ENCODE measurements around the gene C7. TPM values are rescaled to one million over a fixed set of nuclear protein-coding genes. Genes with fewer than 3 reads are reported as not detected.

C7 gene
- total and polyA plus RNA-seq, 2 of the 8 experiments (the other 6 are each of a cell fraction or from before 2014, with no cell fraction given), result 0.08 TPM; not detected in 1

DNA sequence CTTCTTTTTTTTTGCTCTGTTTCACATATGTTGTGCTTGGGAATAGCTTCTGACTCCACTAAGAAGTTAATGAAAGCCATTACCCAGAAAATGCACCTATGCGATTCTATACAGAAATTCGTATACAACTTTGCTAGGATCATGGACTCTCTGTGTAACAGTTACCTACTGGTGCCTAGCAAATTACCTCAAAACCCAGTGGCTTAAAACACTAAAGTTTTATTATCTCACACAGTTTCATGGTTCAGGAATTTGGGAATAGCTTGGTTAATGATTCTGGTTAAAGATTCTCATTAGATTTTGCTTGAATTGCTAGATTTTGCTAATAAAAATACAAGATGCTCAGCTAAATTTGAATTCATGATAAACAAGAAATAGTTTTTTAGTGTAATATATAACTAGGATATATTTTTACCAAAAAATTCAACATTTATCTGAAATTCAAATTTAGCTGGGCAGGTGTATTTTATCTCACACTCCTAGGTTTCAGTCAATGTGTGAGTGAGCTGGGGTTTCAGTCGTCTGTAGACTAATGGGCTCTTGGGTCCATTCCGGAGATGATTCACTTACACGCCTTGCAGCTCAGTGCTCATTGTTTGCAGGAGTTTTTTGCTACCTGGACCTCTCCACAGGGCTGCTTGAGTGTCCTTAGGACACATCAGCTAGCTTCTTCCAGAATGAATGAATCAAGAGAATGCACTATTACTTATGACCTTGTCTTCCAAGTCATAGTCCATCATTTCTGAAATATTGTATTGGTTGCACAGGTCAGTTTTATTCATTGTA is 86.7 kb downstream of the C7 start:
- POLR2A ChIA-PET (ENCODE audit: partially characterized antibody), result no interaction called here
- no peak overlapping the region for H2AK5ac ChIP-seq (ENCODE audit: low read depth, low read length)
- H2AFZ ChIP-seq (ENCODE audit: low read length), result no peak overlapping the region
- no peaks in the 10 kb centered on the region for H3K27me3 ChIP-seq (replicated peaks in 1 of 4; ENCODE audit: control insufficient read depth in 3 of 4, extremely low read depth in 1 of 4, insufficient read depth in 3 of 4, low read length in 3 of 4)
- no peak overlapping the region for H4K91ac ChIP-seq (replicated peaks; ENCODE audit: insufficient read length, low read length)
- H3K9ac ChIP-seq (replicated peaks in 1 of 4; ENCODE audit: extremely low read depth in 1 of 4, low read depth in 3 of 4, low read length in 3 of 4), result no peak overlapping the region
- no peak overlapping the region for H2BK20ac ChIP-seq (ENCODE audit: low read length)
- H3K4me1 ChIP-seq (replicated peaks in 1 of 4; ENCODE audit: control insufficient read depth in 3 of 4, insufficient read depth in 4 of 4, low read length in 3 of 4), result no peaks in the 10 kb centered on the region
- H4K5ac ChIP-seq (ENCODE audit: insufficient read length, low read depth, low read length), result no peak overlapping the region
- FAIRE-seq (no peak), DNase-seq (ENCODE audit: low read depth in 1 of 2, low spot score in 2 of 2) (no peak)
- TF ChIP-seq BCL11A (IDR thresholded peaks at IDR 0.05; ENCODE audit: low read depth in 2 of 2, low read length in 2 of 2) (no peak), PHF8 (conservative IDR thresholded peaks at IDR 0.05; ENCODE audit: low read depth, low read length) (no peak), RAD21 (IDR thresholded peaks at IDR 0.05 in 1 of 2, conservative IDR thresholded peaks at IDR 0.05 in 1 of 2; ENCODE audit: low read depth in 2 of 2, low read length in 2 of 2) (no peak), TCF12 (IDR thresholded peaks at IDR 0.05; ENCODE audit: low read depth, low read length) (no peak), RNF2 (IDR thresholded peaks at IDR 0.05; ENCODE audit: borderline replicate concordance, low read depth, low read length, missing control alignments, poor library complexity, severe bottlenecking) (no peak), HDAC6 (IDR thresholded peaks at IDR 0.05; ENCODE audit: low read depth, low read length) (no peak), SRF (IDR thresholded peaks at IDR 0.05; ENCODE audit: low read depth, low read length) (no peak), POU5F1 (IDR thresholded peaks at IDR 0.05; ENCODE audit: low read depth, low read length) (no peak), CREB1 (IDR thresholded peaks at IDR 0.05) (no peak)
- no peaks in the 10 kb centered on the region for H3K79me2 ChIP-seq (ENCODE audit: control insufficient read depth in 1 of 2, insufficient read depth in 2 of 2, low read length in 2 of 2)
- 88% methylated on average over 5 of the region's 5 CpGs; no CpG with 5 or more reads in 1 of the 2 experiments for WGBS, 2 experiments (ENCODE audit: extremely low coverage in 1 of 2, insufficient coverage in 1 of 2, insufficient read length in 1 of 2, insufficient replicate concordance in 2 of 2, low coverage in 1 of 2, low lambda C conversion rate in 2 of 2, missing lambda C conversion rate in 1 of 2)
- no peak overlapping the region for H2BK15ac ChIP-seq (ENCODE audit: low read length)
- CTCF ChIA-PET (ENCODE audit: partially characterized antibody), result interaction anchor here (1.1 to 1.2 kb wide), 2 partner anchors 13 to 20 kb away, joined by 3 to 4 read pairs; no protein-coding TSS in a partner anchor
- no peaks in the 10 kb centered on the region for H3K9me3 ChIP-seq (ENCODE audit: insufficient read depth in 2 of 2, low read depth in 1 of 2, low read length in 1 of 2)
- H3K18ac ChIP-seq (ENCODE audit: extremely low read depth, low read length), result no peak overlapping the region
- no peak overlapping the region for H3K23ac ChIP-seq (ENCODE audit: insufficient read length)
- no peak overlapping the region for H3K56ac ChIP-seq (replicated peaks; ENCODE audit: insufficient read length, low read depth, low read length)
- no peak overlapping the region for H3K4me2 ChIP-seq (ENCODE audit: insufficient read depth in 1 of 2, low read depth in 2 of 2, low read length in 2 of 2)
- H3K23me2 ChIP-seq (ENCODE audit: low read depth, low read length), result no peaks in the 10 kb centered on the region
- H4K8ac ChIP-seq (ENCODE audit: extremely low read depth, insufficient read depth, low read length), result no peak overlapping the region
- H3K4ac ChIP-seq (replicated peaks; ENCODE audit: insufficient read length, low read depth, low read length), result no peak overlapping the region
- H3K14ac ChIP-seq (ENCODE audit: insufficient read length), result no peak overlapping the region
- H2BK5ac ChIP-seq (ENCODE audit: low read depth, low read length), result no peak overlapping the region
- no peaks in the 10 kb centered on the region for H3K79me1 ChIP-seq (ENCODE audit: low read depth, low read length)
- no peak overlapping the region for H3K27ac ChIP-seq (ENCODE audit: low read depth, low read length)
- H2BK120ac ChIP-seq (replicated peaks; ENCODE audit: low read depth, low read length), result no peak overlapping the region
- H3K36me3 ChIP-seq (ENCODE audit: control insufficient read depth in 2 of 4, insufficient read depth in 4 of 4, low read length in 3 of 4), result no peaks in the 10 kb centered on the region
- H3K4me3 ChIP-seq (ENCODE audit: extremely low read depth in 1 of 4, insufficient read depth in 2 of 4, low read depth in 3 of 4, low read length in 4 of 4), result no peak overlapping the region
- no peak overlapping the region for H2BK12ac ChIP-seq (ENCODE audit: low read depth, low read length)
- no peaks in the 10 kb centered on the region for H4K20me1 ChIP-seq (replicated peaks in 1 of 2; ENCODE audit: control insufficient read depth in 1 of 2, insufficient read depth in 2 of 2, low read length in 2 of 2)
